ENCODE measurements around the gene MAMDC4. TPM values are rescaled to one million over a fixed set of nuclear protein-coding genes. Genes with fewer than 3 reads are reported as not detected.

MAMDC4 gene
- total and polyA plus RNA-seq, 2 of the 13 experiments (the other 11 are each of a cell fraction or from before 2014, with no cell fraction given), result 6.0 to 6.8 TPM

- in situ Hi-C loops (cut with HindIII; ENCODE audit: extremely low pct_ligation_motif_present, low pct_unique_long_range_greater_than_20kb), result loop anchor here (10.0 kb wide), 1 partner anchor 187 kb away; the partner anchor contains the start of gene FUT7
- intact Hi-C loops (cut with micrococcal nuclease; ENCODE audit: unreplicated experiment), result loop anchor here (5.0 kb wide), 2 partner anchors 34 to 61 kb away; no protein-coding TSS in a partner anchor
- ChIA-PET POLR2A (interaction anchor here (0.6 to 2.3 kb wide), 15 partner anchors 9 to 239 kb away, joined by 3 to 45 read pairs (median 4); partner anchors contain the start of genes EDF1, MAN1B1, RABL6 and TMEM141), CTCF (ENCODE audit: low intra/inter-chr PET ratio, low total read pairs) (no interaction called here)
- BruUV-seq (replicated peaks), result no TSS peak
- peak; percentile 47 for ATAC-seq
- Histone ChIP-seq H3K4me2 (ENCODE audit: low read depth, low read length) (peak overlapping the region; percentile 81), H3K4me3 (replicated peaks in 1 of 3; ENCODE audit: insufficient read depth in 1 of 3, low read depth in 2 of 3, low read length in 3 of 3) (peak overlapping the region; percentile 88 to 98 (median 91)), H3K27ac (ENCODE audit: extremely low read length, insufficient read depth, low read length) (peak overlapping the region; percentile 91), H3K9me3 (ENCODE audit: low read length) (no peaks in the 10 kb centered on the region), H3K27me3 (ENCODE audit: control insufficient read depth in 1 of 2, insufficient read depth in 2 of 2, low read length in 2 of 2) (no peaks in the 10 kb centered on the region; a peak in 1 of 5 replicates), H3K4me1 (ENCODE audit: insufficient read depth, low read length) (peaks cover 31% of the 10 kb centered on the region), H3K36me3 (replicated peaks in 1 of 2; ENCODE audit: control insufficient read depth in 1 of 2, insufficient read depth in 2 of 2, low read length in 2 of 2) (peaks cover 11 to 20% of the 10 kb centered on the region in 2 experiments), H2AFZ (ENCODE audit: low read length) (no peak overlapping the region), H4K20me1 (ENCODE audit: insufficient read depth, low read length) (peaks cover 9% of the 10 kb centered on the region; the same call in 1 of the 2 replicates), H3K79me2 (ENCODE audit: insufficient read depth, low read length) (peaks cover 17% of the 10 kb centered on the region), H3K9ac (ENCODE audit: insufficient read depth, low read depth, low read length) (peak overlapping the region; percentile 94)
- FAIRE-seq, result peak; percentile 46
- DNase-seq (ENCODE audit: low spot score), result peak; percentile 72
- WGBS (ENCODE audit: low lambda C conversion rate), result 4% methylated on average over 15 of the region's 48 CpGs
- TF ChIP-seq CBX1 (IDR thresholded peaks at IDR 0.05; ENCODE audit: low read depth) (peak; percentile 54), RFX5 (IDR thresholded peaks at IDR 0.05; ENCODE audit: low read depth, low read length) (no peak), HNF4A (CRISPR knock-in tag; IDR thresholded peaks at IDR 0.05) (no peak), SKI (IDR thresholded peaks at IDR 0.05; ENCODE audit: partially characterized antibody) (no peak), ZMYM2 (CRISPR knock-in tag; IDR thresholded peaks at IDR 0.05) (no peak), ZFP37 (CRISPR knock-in tag; IDR thresholded peaks at IDR 0.05; ENCODE audit: borderline replicate concordance) (no peak), RORA (CRISPR knock-in tag; IDR thresholded peaks at IDR 0.05) (no peak), NFKBIZ (CRISPR knock-in tag; IDR thresholded peaks at IDR 0.05) (peak; percentile 28; the same call in 1 of the 2 replicates), GPN1 (CRISPR knock-in tag; IDR thresholded peaks at IDR 0.05; ENCODE audit: borderline replicate concordance) (no peak), ZBTB7B (CRISPR knock-in tag; IDR thresholded peaks at IDR 0.05) (peak; percentile 53), ZNF674 (CRISPR knock-in tag; IDR thresholded peaks at IDR 0.05; ENCODE audit: low read depth) (no peak), ZNF563 (CRISPR knock-in tag; IDR thresholded peaks at IDR 0.05) (peak; percentile 57; the same call in 1 of the 2 replicates), ZNF33B (CRISPR knock-in tag; IDR thresholded peaks at IDR 0.05) (peak; percentile 75; the same call in 1 of the 2 replicates), ZGPAT (CRISPR knock-in tag; IDR thresholded peaks at IDR 0.05) (peak; percentile 66; the same call in 1 of the 2 replicates), EHMT2 (IDR thresholded peaks at IDR 0.05; ENCODE audit: borderline replicate concordance, low read depth, low read length) (no peak), REL (CRISPR knock-in tag; conservative IDR thresholded peaks at IDR 0.05) (peak; percentile 34; the same call in 1 of the 2 replicates), SMARCC2 (IDR thresholded peaks at IDR 0.05) (no peak), FOXA1 (IDR thresholded peaks at IDR 0.05) (no peak), FOXA1 (CRISPR knock-in tag; IDR thresholded peaks at IDR 0.05) (peak; percentile 49; the same call in 1 of the 2 replicates), HOXD1 (CRISPR knock-in tag; IDR thresholded peaks at IDR 0.05) (0 out of 2 replicates have a peak, but pooled peaks have one; percentile 33), ZBTB44 (CRISPR knock-in tag; IDR thresholded peaks at IDR 0.05) (no peak)
Observed at GRCh38 chr9:136847826-136848392, 4.2 kb upstream of the MAMDC4 start.
